ENCODE results near the gene SZT2. TPM values are rescaled to one million over a fixed set of nuclear protein-coding genes. Genes with fewer than 3 reads are reported as not detected.
A peak's percentile ranks its signal among the peaks of the same experiment; 100 is the strongest.

SZT2 gene
- total and polyA plus RNA-seq, 5 donors, result 20.8 to 36.4 (median 32.6) TPM

DNA sequence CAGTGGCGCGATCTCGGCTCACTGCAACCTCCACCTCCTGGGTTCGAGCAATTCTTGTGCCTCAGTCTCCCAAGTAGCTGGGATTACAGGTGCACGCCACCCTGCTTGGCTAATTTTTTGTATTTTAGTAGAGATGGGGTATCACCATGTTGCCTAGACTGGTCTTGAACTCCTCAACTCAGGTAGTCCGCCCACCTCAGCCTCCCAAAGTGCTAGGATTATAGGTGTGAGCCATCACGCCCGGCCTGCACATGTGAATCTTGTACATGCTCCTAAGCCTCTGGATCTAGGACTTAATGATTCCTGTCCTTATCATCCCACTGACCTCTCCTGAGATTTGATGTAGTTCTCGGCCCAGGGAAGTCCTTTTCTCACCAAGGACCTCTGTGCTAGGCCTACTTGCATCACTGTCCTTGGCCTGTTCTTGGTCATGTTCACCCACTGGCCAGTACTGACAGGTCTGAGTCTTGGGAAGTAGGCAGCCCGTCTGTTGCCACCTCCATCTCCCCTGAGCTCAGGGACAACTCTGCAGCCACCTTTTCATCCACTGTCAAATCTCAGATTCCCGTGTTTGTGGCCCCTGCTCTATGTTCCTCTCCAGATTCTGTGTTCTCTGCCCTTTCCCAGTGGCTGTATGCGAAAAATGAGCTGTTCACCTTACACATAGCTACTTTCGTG is 54.6 kb downstream of the SZT2 start:
- WGBS, result 90% methylated on average over 13 of the region's 13 CpGs
- H3K4me1 ChIP-seq (ENCODE audit: control insufficient read depth, insufficient read depth, low read length), result no peaks in the 10 kb centered on the region
- ATAC-seq, result no peak
- H3K9me3 ChIP-seq (ENCODE audit: control insufficient read depth, low read length), result no peaks in the 10 kb centered on the region
- intact Hi-C loops (cut with DNase I), result no loop called here
- no peak overlapping the region for H3K4me3 ChIP-seq (ENCODE audit: low read length)
- DNase-seq, result no peak
- H3K27ac ChIP-seq (ENCODE audit: low read length), result no peak overlapping the region
- H3K27me3 ChIP-seq (ENCODE audit: control insufficient read depth, insufficient read depth), result no peaks in the 10 kb centered on the region

DNA sequence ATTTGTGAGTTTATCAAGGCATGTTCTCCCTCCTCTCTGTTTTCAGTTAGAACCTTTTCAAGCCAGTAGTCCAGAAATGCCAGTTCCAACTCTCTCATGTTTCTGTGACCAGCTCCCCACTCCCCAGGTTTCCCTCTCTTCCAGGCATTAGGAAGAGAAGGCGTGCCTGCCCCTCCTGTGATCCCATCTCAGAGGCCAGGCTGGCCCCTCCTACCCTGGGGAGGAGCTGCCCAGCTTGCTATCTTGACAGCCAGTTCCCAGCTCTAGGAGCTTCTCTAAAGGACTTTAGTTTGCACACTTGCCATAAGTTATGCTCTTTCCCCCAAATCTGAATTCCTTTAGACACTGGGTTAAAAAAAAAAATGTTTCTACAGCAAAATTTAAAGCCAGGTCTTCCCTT is 55.1 kb downstream of the SZT2 start:
- 42% methylated on average over 1 of the region's 1 CpG for WGBS
- Histone ChIP-seq H3K27me3 (ENCODE audit: control insufficient read depth, insufficient read depth) (no peaks in the 10 kb centered on the region), H3K4me1 (ENCODE audit: control insufficient read depth, insufficient read depth, low read length) (no peaks in the 10 kb centered on the region), H3K27ac (ENCODE audit: low read length) (no peak overlapping the region), H3K9me3 (ENCODE audit: control insufficient read depth, low read length) (no peaks in the 10 kb centered on the region), H3K4me3 (ENCODE audit: low read length) (no peak overlapping the region)
- DNase-seq, result peak in 1 of 3 donors; percentile 68
- intact Hi-C loops (cut with DNase I), result no loop called here
- no peak for ATAC-seq

- ATAC-seq, result no peak
- no peak overlapping the region for H3K4me3 ChIP-seq (ENCODE audit: low read length)
- H3K27ac ChIP-seq (ENCODE audit: low read length), result no peak overlapping the region
- DNase-seq, result no peak
- 91% methylated on average over 10 of the region's 10 CpGs for WGBS
- intact Hi-C loops (cut with DNase I), result no loop called here
- no peaks in the 10 kb centered on the region for H3K9me3 ChIP-seq (ENCODE audit: control insufficient read depth, low read length)
- no peaks in the 10 kb centered on the region for H3K27me3 ChIP-seq (ENCODE audit: control insufficient read depth, insufficient read depth)
- no peaks in the 10 kb centered on the region for H3K4me1 ChIP-seq (ENCODE audit: control insufficient read depth, insufficient read depth, low read length)
Measured at GRCh38 chr1:43445606-43446387, 56.1 kb downstream of the SZT2 start.

GRCh38 chr1:43446388-43446740 is 56.7 kb downstream of the SZT2 start:
- Histone ChIP-seq H3K4me1 (ENCODE audit: control insufficient read depth, insufficient read depth, low read length) (no peaks in the 10 kb centered on the region), H3K4me3 (ENCODE audit: low read length) (no peak overlapping the region), H3K27ac (ENCODE audit: low read length) (no peak overlapping the region), H3K9me3 (ENCODE audit: control insufficient read depth, low read length) (no peaks in the 10 kb centered on the region), H3K27me3 (ENCODE audit: control insufficient read depth, insufficient read depth) (no peaks in the 10 kb centered on the region)
- 90% methylated on average over 4 of the region's 4 CpGs for WGBS
- DNase-seq, result no peak
- intact Hi-C loops (cut with DNase I), result no loop called here
- ATAC-seq, result no peak

GRCh38 chr1:43446881-43447835 is 57.5 kb downstream of the SZT2 start:
- intact Hi-C loops (cut with DNase I), result no loop called here
- no peaks in the 10 kb centered on the region for H3K9me3 ChIP-seq (ENCODE audit: control insufficient read depth, low read length)
- DNase-seq, result peak in 1 of 3 donors; percentile 53
- no peak for ATAC-seq
- H3K4me1 ChIP-seq (ENCODE audit: control insufficient read depth, insufficient read depth, low read length), result no peaks in the 10 kb centered on the region
- no peak overlapping the region for H3K4me3 ChIP-seq (ENCODE audit: low read length)
- H3K27me3 ChIP-seq (ENCODE audit: control insufficient read depth, insufficient read depth), result no peaks in the 10 kb centered on the region
- 92% methylated on average over 19 of the region's 19 CpGs for WGBS
- no peak overlapping the region for H3K27ac ChIP-seq (ENCODE audit: low read length)

DNA sequence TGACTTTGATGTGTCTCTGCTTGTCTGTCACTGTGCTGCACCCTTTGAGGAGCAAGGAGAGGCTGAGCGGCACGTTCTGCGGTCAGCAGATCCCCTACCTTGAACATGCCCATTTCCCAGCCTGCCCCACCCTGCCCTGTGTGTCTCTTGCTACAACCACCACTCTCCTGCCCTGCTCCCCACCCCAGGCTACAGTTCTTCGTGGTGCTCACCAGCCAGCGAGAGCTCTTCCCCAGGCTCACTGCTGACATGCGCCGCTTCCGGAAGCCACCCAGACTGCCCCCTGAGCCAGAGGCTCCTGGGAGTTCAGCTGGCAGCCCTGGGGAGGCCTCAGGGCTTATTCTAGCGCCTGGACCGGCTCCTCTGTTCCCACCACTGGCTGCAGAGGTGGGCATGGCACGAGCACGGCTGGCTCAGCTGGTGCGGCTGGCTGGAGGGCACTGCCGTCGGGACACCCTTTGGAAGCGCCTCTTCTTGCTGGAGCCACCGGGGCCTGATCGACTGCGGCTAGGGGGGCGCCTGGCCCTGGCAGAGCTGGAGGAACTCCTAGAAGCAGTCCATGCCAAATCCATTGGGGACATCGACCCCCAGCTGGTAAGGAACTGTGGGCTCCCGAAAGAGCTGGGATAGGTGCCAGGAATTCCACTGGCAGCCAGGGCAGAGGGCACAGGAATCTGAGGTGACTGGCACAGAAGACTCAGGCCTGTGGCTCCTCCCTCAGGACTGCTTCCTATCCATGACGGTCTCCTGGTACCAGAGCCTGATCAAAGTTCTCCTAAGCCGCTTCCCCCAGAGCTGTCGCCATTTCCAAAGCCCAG is 58.4 kb downstream of the SZT2 start:
- peak overlapping the region; percentile 15 for H3K27ac ChIP-seq (ENCODE audit: low read length)
- no peak overlapping the region for H3K4me3 ChIP-seq (ENCODE audit: low read length)
- no peaks in the 10 kb centered on the region for H3K27me3 ChIP-seq (ENCODE audit: control insufficient read depth, insufficient read depth)
- H3K9me3 ChIP-seq (ENCODE audit: control insufficient read depth, low read length), result no peaks in the 10 kb centered on the region
- ATAC-seq (peak in 1 of 2 donors; percentile 12), DNase-seq (peak in 1 of 3 donors; percentile 67)
- H3K4me1 ChIP-seq (ENCODE audit: control insufficient read depth, insufficient read depth, low read length), result no peaks in the 10 kb centered on the region
- intact Hi-C loops (cut with DNase I), result no loop called here
- WGBS, result 72% methylated on average over 25 of the region's 25 CpGs

DNA sequence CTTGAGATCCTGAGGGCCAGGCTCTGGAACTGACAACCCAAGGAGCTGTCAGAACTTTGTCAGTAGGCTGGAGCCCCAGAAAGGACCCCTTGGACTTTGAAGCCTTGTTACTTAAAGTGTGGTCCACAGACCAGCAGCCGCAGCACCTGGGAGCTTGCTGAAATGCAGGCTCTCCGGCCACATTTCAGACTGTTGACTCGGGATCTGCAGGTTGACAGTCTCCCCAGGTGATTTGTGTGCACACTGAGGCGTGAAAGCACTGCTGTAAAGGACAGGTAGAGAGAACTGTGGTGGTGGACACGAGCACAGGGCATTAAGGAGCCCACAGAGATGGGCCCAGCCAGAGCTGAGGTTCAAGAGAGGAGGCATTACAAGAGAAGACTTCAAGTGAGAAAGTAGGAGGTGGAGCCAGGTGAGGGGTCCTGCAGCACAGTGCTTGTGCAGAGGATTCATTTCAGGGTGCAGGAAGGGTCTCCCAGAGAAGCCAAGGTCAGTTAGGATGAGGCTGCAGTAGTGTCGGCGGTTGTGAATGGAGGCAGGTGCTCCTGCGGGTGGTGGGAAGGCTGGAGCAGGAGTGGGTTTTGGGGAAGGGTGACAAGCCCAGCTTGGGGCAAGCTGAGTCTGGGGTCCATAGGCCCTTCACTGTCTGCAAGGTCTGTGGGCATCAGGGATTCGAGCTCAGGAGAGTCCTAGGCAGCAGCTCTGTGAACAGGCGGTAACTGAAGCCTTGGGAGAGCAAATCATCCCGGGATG is 59.4 kb downstream of the SZT2 start:
- H3K9me3 ChIP-seq (ENCODE audit: control insufficient read depth, low read length), result no peaks in the 10 kb centered on the region
- no peaks in the 10 kb centered on the region for H3K4me1 ChIP-seq (ENCODE audit: control insufficient read depth, insufficient read depth, low read length)
- intact Hi-C loops (cut with DNase I), result no loop called here
- DNase-seq (no peak), ATAC-seq (no peak)
- H3K27ac ChIP-seq (ENCODE audit: low read length), result no peak overlapping the region
- H3K27me3 ChIP-seq (ENCODE audit: control insufficient read depth, insufficient read depth), result no peaks in the 10 kb centered on the region
- no peak overlapping the region for H3K4me3 ChIP-seq (ENCODE audit: low read length)
- 91% methylated on average over 11 of the region's 11 CpGs for WGBS

GRCh38 chr1:43449708-43450069 is 60.0 kb downstream of the SZT2 start:
- intact Hi-C loops (cut with DNase I), result no loop called here

GRCh38 chr1:43450251-43450941 is 60.7 kb downstream of the SZT2 start:
- Histone ChIP-seq H3K9me3 (ENCODE audit: control insufficient read depth, low read length) (no peaks in the 10 kb centered on the region), H3K27me3 (ENCODE audit: control insufficient read depth, insufficient read depth) (no peaks in the 10 kb centered on the region), H3K27ac (ENCODE audit: low read length) (no peak overlapping the region), H3K4me1 (ENCODE audit: control insufficient read depth, insufficient read depth, low read length) (peaks cover 4% of the 10 kb centered on the region), H3K4me3 (ENCODE audit: low read length) (no peak overlapping the region)
- WGBS, result 86% methylated on average over 10 of the region's 10 CpGs
- intact Hi-C loops (cut with DNase I), result no loop called here
- ATAC-seq (no peak), DNase-seq (peak in 1 of 3 donors; percentile 54)

More at GRCh38 chr1:43449708-43450069, 60.0 kb downstream of the SZT2 start:
- no peak overlapping the region for H3K4me3 ChIP-seq (ENCODE audit: low read length)
- 82% methylated on average over 5 of the region's 5 CpGs for WGBS
- peaks cover 1% of the 10 kb centered on the region for H3K4me1 ChIP-seq (ENCODE audit: control insufficient read depth, insufficient read depth, low read length)
- DNase-seq (no peak), ATAC-seq (no peak)
- H3K27me3 ChIP-seq (ENCODE audit: control insufficient read depth, insufficient read depth), result no peaks in the 10 kb centered on the region
- H3K27ac ChIP-seq (ENCODE audit: low read length), result no peak overlapping the region
- H3K9me3 ChIP-seq (ENCODE audit: control insufficient read depth, low read length), result no peaks in the 10 kb centered on the region
